Measurements from ENCODE around the gene GLI1. TPM values are rescaled to one million over a fixed set of nuclear protein-coding genes. Genes with fewer than 3 reads are reported as not detected.

The GLI1 gene
- total RNA-seq, 2 experiments from 2014 or later, result not detected

DNA sequence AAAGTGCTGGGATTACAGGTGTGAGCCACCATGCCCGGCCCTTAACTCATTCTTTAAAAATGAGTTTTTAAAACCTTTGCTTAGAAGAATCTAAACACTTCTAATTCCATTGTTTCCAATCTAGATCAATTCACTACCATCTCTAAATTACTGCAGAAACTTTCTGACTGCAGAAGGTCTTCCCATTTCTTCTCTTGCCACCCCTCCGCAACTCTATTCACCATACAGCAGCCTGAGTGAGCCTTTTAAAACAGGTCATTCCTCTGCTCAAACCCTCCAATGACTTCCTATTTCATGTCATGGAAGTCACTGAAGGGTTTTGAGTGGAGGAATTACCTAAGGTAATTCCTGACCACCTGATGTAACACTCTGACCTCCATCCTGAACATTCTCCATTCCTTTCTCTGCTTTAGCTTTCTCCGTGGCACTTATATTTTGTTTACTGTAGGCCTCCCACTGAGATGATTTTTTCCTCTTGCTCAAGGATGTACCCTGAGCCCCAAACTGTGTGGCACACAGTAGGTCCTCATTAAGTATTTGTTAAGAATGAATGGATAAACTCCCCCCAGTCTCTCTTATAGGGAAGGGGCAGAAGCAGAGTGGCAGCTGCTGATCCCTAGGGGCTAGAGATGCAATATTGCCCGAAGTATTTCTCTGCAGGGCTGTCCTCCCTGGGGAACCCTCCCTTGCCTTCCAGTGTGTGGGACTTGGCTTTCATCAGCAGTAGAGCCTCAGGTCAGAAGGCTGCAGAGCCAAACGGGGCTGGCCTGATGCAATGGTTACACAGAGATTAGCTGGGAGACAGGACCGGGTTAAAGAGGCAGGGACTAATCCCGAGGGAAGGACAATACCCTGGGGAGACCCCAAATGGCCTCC lies 59.6 kb downstream of the GLI1 start:
- no peaks in the 10 kb centered on the region for H3K9me3 Mint-ChIP-seq
- peaks cover 53% of the 10 kb centered on the region for H3K36me3 Mint-ChIP-seq (ENCODE audit: low read depth)
- H3K27me3 Mint-ChIP-seq (ENCODE audit: low read depth), result no peaks in the 10 kb centered on the region
- DNase-seq, result peak; percentile 23
- intact Hi-C loops (cut with micrococcal nuclease), result no loop called here
- H3K27ac Mint-ChIP-seq, result peak overlapping the region; percentile 100
- H3K4me1 Mint-ChIP-seq (ENCODE audit: low read depth), result peaks cover 58% of the 10 kb centered on the region
- CTCF ChIA-PET, result interaction anchor here (0.6 kb wide), 1 partner anchor 71 kb away, joined by 3 read pairs; no protein-coding TSS in a partner anchor
- peak overlapping the region; percentile 97 for H3K4me3 Mint-ChIP-seq

DNA sequence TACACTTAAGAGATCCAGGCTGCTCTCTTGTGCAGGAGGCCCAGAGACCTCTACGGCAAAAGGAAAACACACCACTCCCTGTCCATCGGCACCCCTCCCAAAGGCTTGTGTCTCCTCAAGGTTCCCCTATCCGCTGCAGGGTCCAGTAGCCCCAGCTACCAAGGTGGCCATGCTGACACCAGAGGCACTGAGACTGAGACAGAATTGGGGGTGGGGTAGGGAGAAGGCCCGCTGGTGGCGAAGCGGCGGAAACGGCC lies 60.1 kb downstream of the GLI1 start:
- H3K4me3 Mint-ChIP-seq, result peak overlapping the region; percentile 97
- CTCF ChIA-PET, result no interaction called here
- H3K36me3 Mint-ChIP-seq (ENCODE audit: low read depth), result peaks cover 49% of the 10 kb centered on the region
- peak overlapping the region; percentile 100 for H3K27ac Mint-ChIP-seq
- H3K4me1 Mint-ChIP-seq (ENCODE audit: low read depth), result peaks cover 63% of the 10 kb centered on the region
- H3K9me3 Mint-ChIP-seq, result no peaks in the 10 kb centered on the region
- DNase-seq, result peak; percentile 39
- no peaks in the 10 kb centered on the region for H3K27me3 Mint-ChIP-seq (ENCODE audit: low read depth)
- intact Hi-C loops (cut with micrococcal nuclease), result loop anchor here (1.0 to 10.0 kb wide), 11 partner anchors 31 to 1185 kb away; partner anchors contain the start of genes GLI1, IL23A, MARS1 and NEMP1

- CTCF ChIA-PET, result no interaction called here
- Mint-ChIP-seq H3K9me3 (no peaks in the 10 kb centered on the region), H3K4me3 (peak within 1 kb of the TSS; percentile 97), H3K27ac (peak within 1 kb of the TSS; percentile 100), H3K4me1 (ENCODE audit: low read depth) (peaks cover 67% of the 10 kb centered on the region), H3K36me3 (ENCODE audit: low read depth) (peaks cover 47% of the 10 kb centered on the region), H3K27me3 (ENCODE audit: low read depth) (no peaks in the 10 kb centered on the region)
- intact Hi-C loops (cut with micrococcal nuclease), result loop anchor here (1.0 to 10.0 kb wide), 11 partner anchors 32 to 1185 kb away; partner anchors contain the start of genes GLI1, IL23A, MARS1 and NEMP1
- DNase-seq, result peak; percentile 100
Observed at GRCh38 chr12:57520053-57520818, 60.7 kb downstream of the GLI1 start, which contains the start of gene DDIT3. Gene DDIT3 (minus strand): TSS chr12:57520514. CDS start chr12:57517406, 3,108 bp downstream.

- H3K4me1 Mint-ChIP-seq (ENCODE audit: low read depth), result peaks cover 66% of the 10 kb centered on the region
- peak; percentile 41 for DNase-seq
- peaks cover 38% of the 10 kb centered on the region for H3K36me3 Mint-ChIP-seq (ENCODE audit: low read depth)
- H3K9me3 Mint-ChIP-seq, result no peaks in the 10 kb centered on the region
- peak overlapping the region; percentile 100 for H3K27ac Mint-ChIP-seq
- no peaks in the 10 kb centered on the region for H3K27me3 Mint-ChIP-seq (ENCODE audit: low read depth)
- intact Hi-C loops (cut with micrococcal nuclease), result loop anchor here (1.0 to 10.0 kb wide), 15 partner anchors 26 to 1187 kb away; partner anchors contain the start of genes CDK4, CTDSP2, DCTN2 and EEF1AKMT3
- peak overlapping the region; percentile 97 for H3K4me3 Mint-ChIP-seq
- CTCF ChIA-PET, result no interaction called here
Observed at GRCh38 chr12:57521525-57522010, 62.0 kb downstream of the GLI1 start.

Small RNA genes within 50 kb of the gene (microRNA-seq; reads per million reads assigned to microRNA genes)
- gene MIR616 (ENCODE audit: borderline microRNAs expressed, borderline replicate concordance), result 4.4 reads per million
- gene MIR6758 (ENCODE audit: borderline microRNAs expressed, borderline replicate concordance), result not detected

Other genes with a start within 250 kb of the GLI1 start
- gene NXPH4, start 243.0 kb upstream of the GLI1 start, total RNA-seq, result under 1 TPM; 0.25 to 0.79 TPM
- 100 to 1,000 TPM; 542 to 552 TPM for gene SHMT2, start 230.1 kb upstream of the GLI1 start, total RNA-seq
- gene STAC3, start 208.6 kb upstream of the GLI1 start, total RNA-seq, result 1 to 10 TPM in 1 of 2 experiments, under 1 TPM in 1; 0.93 to 1.5 TPM
- 10 to 100 TPM; 42.2 to 44.8 TPM for gene R3HDM2, start 28.7 kb upstream of the GLI1 start, total RNA-seq
- not detected for gene INHBC, start 25.0 kb upstream of the GLI1 start, total RNA-seq
- gene INHBE, start 4.5 kb upstream of the GLI1 start, total RNA-seq, result 1 to 10 TPM in 1 of 2 experiments, under 1 TPM in 1; 0.81 to 1.0 TPM
- 10 to 100 TPM; 95.9 to 97.9 TPM for gene ARHGAP9, start 20.1 kb downstream of the GLI1 start, total RNA-seq
- 100 to 1,000 TPM; 481 to 489 TPM for gene MARS1, start 28.3 kb downstream of the GLI1 start, total RNA-seq
- 10 to 100 TPM; 44.6 to 45.6 TPM for gene DDIT3, start 60.7 kb downstream of the GLI1 start, total RNA-seq
- 10 to 100 TPM; 43.5 to 45.5 TPM for gene MBD6, start 63.0 kb downstream of the GLI1 start, total RNA-seq
- 10 to 100 TPM; 65.1 to 71.7 TPM for gene DCTN2, start 87.4 kb downstream of the GLI1 start, total RNA-seq
- under 1 TPM; 0.60 to 0.86 TPM for gene KIF5A, start 90.3 kb downstream of the GLI1 start, total RNA-seq
- 10 to 100 TPM; 11.8 to 12.7 TPM for gene PIP4K2C, start 131.4 kb downstream of the GLI1 start, total RNA-seq
- 10 to 100 TPM; 15.8 to 16.2 TPM for gene DTX3, start 145.0 kb downstream of the GLI1 start, total RNA-seq
- 1 to 10 TPM; 1.4 to 1.5 TPM for gene ARHGEF25, start 151.7 kb downstream of the GLI1 start, total RNA-seq
- gene B4GALNT1, start 173.4 kb downstream of the GLI1 start, total RNA-seq, result 1 to 10 TPM; 1.4 to 1.8 TPM
- gene OS9, start 234.3 kb downstream of the GLI1 start, total RNA-seq, result 10 to 100 TPM; 60.7 to 60.9 TPM

Data from activated naive CD4-positive, alpha-beta T cell treated with anti-CD3 and anti-CD28 coated beads for 36 hours (primary cell).